GM12872 (cell line): Measurements from ENCODE around the gene CA7.

Source experiments
- CTCF ChIP-seq: IDR thresholded peaks from 3 replicates; pipeline ENCODE4 v1.5.1; 2011; ENCODE audit warnings: low read depth, mild to moderate bottlenecking, low read length, moderate library complexity; ENCODE audit not compliant: insufficient read depth

The CA7 gene

GRCh38 chr16:66844342-66845079 is at the start of gene CA7:
CA7 (plus strand) TSS chr16:66844414; CDS start chr16:66844488, 74 bp downstream.
- TF ChIP-seq CTCF: no peak

DNA sequence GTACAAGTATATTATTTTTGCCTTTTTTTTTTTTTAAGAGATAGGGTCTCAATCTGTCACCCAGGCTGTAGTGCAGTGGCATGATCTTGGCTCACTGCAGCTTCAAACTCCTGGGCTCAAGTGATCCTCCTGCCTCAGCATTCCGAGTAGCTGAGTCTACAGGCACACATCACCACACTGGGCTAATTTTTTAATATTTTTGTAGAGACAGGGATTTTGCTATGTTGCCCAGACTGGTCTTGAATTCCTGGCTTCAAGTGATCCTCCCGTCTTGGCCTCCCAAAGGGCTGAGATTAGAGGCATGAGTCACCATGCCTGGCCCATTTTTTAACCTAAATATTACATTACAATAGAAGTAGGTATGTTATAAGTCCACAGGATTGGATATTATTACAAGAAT is 46.1 kb upstream of the CA7 start:
- TF ChIP-seq CTCF: no peak

- no peak for TF ChIP-seq CTCF
Measured at GRCh38 chr16:66800856-66801255, 43.4 kb upstream of the CA7 start.

DNA sequence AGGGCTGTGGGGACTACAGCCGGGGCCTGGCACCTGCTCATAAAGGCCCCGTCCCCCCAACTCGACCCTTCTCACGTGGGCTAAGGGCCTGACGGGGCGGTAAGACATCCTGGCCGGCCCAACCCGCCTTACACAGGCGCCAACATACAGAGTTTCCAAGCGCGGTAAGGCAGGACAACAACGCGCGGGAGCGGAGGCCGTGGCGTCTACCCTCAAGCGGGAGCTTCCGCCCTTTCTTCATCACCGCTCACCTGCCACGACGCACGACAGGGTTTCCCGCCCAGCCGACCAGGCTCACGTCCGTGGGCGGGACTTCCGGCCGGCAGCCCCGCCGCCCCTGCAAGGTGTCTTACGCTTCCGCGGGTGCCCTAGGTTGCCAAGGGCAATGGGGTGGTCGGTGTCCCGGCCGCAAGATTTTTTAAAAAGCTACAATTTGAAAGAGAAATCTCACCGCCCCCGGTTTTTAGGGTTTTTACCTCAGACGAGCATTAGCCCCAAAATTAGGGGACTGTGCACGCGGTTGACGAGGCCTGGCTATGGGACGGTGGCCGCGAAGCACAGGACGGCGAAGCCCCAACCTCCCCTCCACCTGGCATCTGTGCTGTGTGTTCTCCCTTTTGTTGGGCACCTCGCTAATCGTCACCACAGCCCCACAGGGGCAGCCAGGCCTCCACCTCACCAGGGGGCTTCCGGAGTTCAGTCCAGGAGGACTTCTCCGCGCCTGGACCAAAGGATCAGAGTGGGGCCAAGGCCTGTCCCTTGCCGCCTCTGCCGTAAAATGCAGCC is 42.7 kb upstream of the CA7 start, which contains the start of gene TERB1:
Gene TERB1, minus strand, starts transcription at position 265 of the 786 bp plus-strand sequence. CDS start 4,786 bp downstream, outside the sequence.
- TF ChIP-seq CTCF: no peak

- no peak for TF ChIP-seq CTCF
Measured at GRCh38 chr16:66802159-66802558, 42.1 kb upstream of the CA7 start.

GRCh38 chr16:66809765-66810164 is 34.4 kb upstream of the CA7 start:
- TF ChIP-seq CTCF: no peak

- no peak for TF ChIP-seq CTCF
Measured at GRCh38 chr16:66810391-66810790, 33.8 kb upstream of the CA7 start.
